Measurements from ENCODE around the gene CCIN. TPM values are rescaled to one million over a fixed set of nuclear protein-coding genes. Genes with fewer than 3 reads are reported as not detected.

The CCIN gene
- polyA plus RNA-seq, 3 donors: 0.11 to 2.3 (median 0.35) TPM

GRCh38 chr9:36132086-36132485 is 37.1 kb upstream of the CCIN start:
- peak overlapping the region in 1 of 7 donors; percentile 77 for H3K27ac Mint-ChIP-seq
- 67% methylated on average over 2 of the region's 3 CpGs for WGBS (ENCODE audit: insufficient coverage)
- H3K4me2 ChIP-seq (replicated peaks; ENCODE audit: extremely low read depth, low read length, poor library complexity, severe bottlenecking): no peak overlapping the region
- intact Hi-C loops (cut with micrococcal nuclease): no loop called here
- TF ChIP-seq CTCF (IDR thresholded peaks at IDR 0.05): no peak
- no peak overlapping the region for H2AFZ ChIP-seq (ENCODE audit: insufficient read depth, low read depth, low read length, poor library complexity, severe bottlenecking)
- H3K4me3 Mint-ChIP-seq: no peak overlapping the region
- H3K36me3 Mint-ChIP-seq: no peaks in the 10 kb centered on the region
- H3K27ac ChIP-seq (ENCODE audit: low read depth in 1 of 2, low read length in 2 of 2): no peak overlapping the region
- H3K27me3 ChIP-seq (ENCODE audit: control insufficient read depth in 2 of 2, insufficient read depth in 2 of 2, low read length in 2 of 2): no peaks in the 10 kb centered on the region
- peaks cover 45% of the 10 kb centered on the region for H3K4me1 Mint-ChIP-seq
- H3K9ac ChIP-seq (ENCODE audit: insufficient read depth, low read length, poor library complexity, severe bottlenecking): no peak overlapping the region
- peaks cover 35 to 50% of the 10 kb centered on the region in 2 donors for H3K4me1 ChIP-seq (ENCODE audit: control insufficient read depth in 1 of 2, insufficient read depth in 2 of 2, low read length in 2 of 2)
- DNase-seq: peak in 1 of 3 donors; percentile 33
- peaks cover 0 to 3% (median 0%) of the 10 kb centered on the region in 3 donors for H3K27me3 Mint-ChIP-seq (ENCODE audit: low read depth in 3 of 3)
- H3K36me3 ChIP-seq (replicated peaks in 1 of 2; ENCODE audit: control insufficient read depth in 1 of 2, insufficient read depth in 2 of 2, low read length in 2 of 2): no peaks in the 10 kb centered on the region
- no peaks in the 10 kb centered on the region for H4K20me1 ChIP-seq (ENCODE audit: insufficient read depth, low read length)
- H3K9me3 ChIP-seq (replicated peaks in 1 of 2; ENCODE audit: control insufficient read depth in 1 of 2, insufficient read depth in 1 of 2, low read length in 2 of 2): no peaks in the 10 kb centered on the region
- H3K4me3 ChIP-seq (replicated peaks in 1 of 3; ENCODE audit: low read depth in 2 of 3, low read length in 3 of 3): no peak overlapping the region
- peaks cover 0 to 4% (median 0%) of the 10 kb centered on the region in 7 donors for H3K9me3 Mint-ChIP-seq
- peaks cover 20% of the 10 kb centered on the region for H3K79me2 ChIP-seq (ENCODE audit: insufficient read depth, low read length)

- Histone ChIP-seq H3K4me1 (ENCODE audit: control insufficient read depth in 1 of 2, insufficient read depth in 2 of 2, low read length in 2 of 2) (peaks cover 37 to 50% of the 10 kb centered on the region in 2 donors), H2AFZ (ENCODE audit: insufficient read depth, low read depth, low read length, poor library complexity, severe bottlenecking) (no peak overlapping the region), H3K4me2 (replicated peaks; ENCODE audit: extremely low read depth, low read length, poor library complexity, severe bottlenecking) (peak overlapping the region; percentile 94), H4K20me1 (ENCODE audit: insufficient read depth, low read length) (peaks cover 15% of the 10 kb centered on the region), H3K9ac (ENCODE audit: insufficient read depth, low read length, poor library complexity, severe bottlenecking) (no peak overlapping the region), H3K4me3 (replicated peaks in 1 of 3; ENCODE audit: low read depth in 2 of 3, low read length in 3 of 3) (no peak overlapping the region), H3K27me3 (ENCODE audit: control insufficient read depth in 2 of 2, insufficient read depth in 2 of 2, low read length in 2 of 2) (no peaks in the 10 kb centered on the region), H3K36me3 (replicated peaks in 1 of 2; ENCODE audit: control insufficient read depth in 1 of 2, insufficient read depth in 2 of 2, low read length in 2 of 2) (no peaks in the 10 kb centered on the region), H3K79me2 (ENCODE audit: insufficient read depth, low read length) (peaks cover 44% of the 10 kb centered on the region), H3K9me3 (replicated peaks in 1 of 2; ENCODE audit: control insufficient read depth in 1 of 2, insufficient read depth in 1 of 2, low read length in 2 of 2) (no peaks in the 10 kb centered on the region), H3K27ac (ENCODE audit: low read depth in 1 of 2, low read length in 2 of 2) (no peak overlapping the region)
- Mint-ChIP-seq H3K4me1 (peaks cover 46% of the 10 kb centered on the region), H3K27me3 (ENCODE audit: low read depth in 3 of 3) (peaks cover 0 to 3% (median 0%) of the 10 kb centered on the region in 3 donors), H3K27ac (peak overlapping the region in 2 of 7 donors; percentile 2 to 87), H3K4me3 (peak overlapping the region in 1 of 2 donors; percentile 79), H3K36me3 (peaks cover 7 to 15% of the 10 kb centered on the region in 2 donors), H3K9me3 (peaks cover 0 to 4% (median 0%) of the 10 kb centered on the region in 7 donors)
- no peak for TF ChIP-seq CTCF (IDR thresholded peaks at IDR 0.05)
- intact Hi-C loops (cut with micrococcal nuclease): loop anchor here (5.0 kb wide), 1 partner anchor 33 kb away; no protein-coding TSS in a partner anchor
- no peak for DNase-seq
- WGBS (ENCODE audit: insufficient coverage): no CpG with 5 or more reads among the region's 9 CpGs
Measured at GRCh38 chr9:36134761-36135505, 34.3 kb upstream of the CCIN start.

Measured in CD14-positive monocyte (primary cell).